Left lobe of liver (tissue), 2 donors: ENCODE data around the gene MBD4. TPM values are rescaled to one million over a fixed set of nuclear protein-coding genes. Genes with fewer than 3 reads are reported as not detected.
A peak's percentile ranks its signal among the peaks of the same experiment; 100 is the strongest.
"Not testable (repeated sequence)": the region's sequence is repeated elsewhere in the genome, so short reads cannot be mapped to it uniquely, and the experiment has no call there.

ENCODE experiments used
- ATAC-seq: fragments of 200-7000 bp; cut with Tn5 transposase; one replicate; pipeline ENCODE4 v1.9.1; 2020; ENCODE audit warnings: mild to moderate bottlenecking, moderate library complexity
- DNase-seq: peaks from one replicate; pipeline ENCODE4 v3.0.0-alpha.2; 2020; ENCODE audit warnings: low spot score
- total RNA-seq: library from RNA; stranded (reverse); gene quantifications from one replicate; pipeline ENCODE4 v1.2.1, GENCODE V29; 2021
- donor health status: DM: no; HTN: no; CAD: no; lungs with moderate emphysema.
- donor health status: DM: no; HTN: yes; CAD: no.

Gene MBD4
- total RNA-seq = 16.5 TPM

- DNase-seq (peak; percentile 99), ATAC-seq (peak; percentile 88)
Measured at GRCh38 chr3:129439817-129440617, at the start of gene MBD4, which contains the start of gene IFT122. TSS of gene MBD4 (minus strand) at chr3:129439948. CDS start at chr3:129439833, 115 bp downstream. TSS of gene IFT122 (plus strand) at chr3:129440224. CDS start at chr3:129440331, 107 bp downstream.

DNA sequence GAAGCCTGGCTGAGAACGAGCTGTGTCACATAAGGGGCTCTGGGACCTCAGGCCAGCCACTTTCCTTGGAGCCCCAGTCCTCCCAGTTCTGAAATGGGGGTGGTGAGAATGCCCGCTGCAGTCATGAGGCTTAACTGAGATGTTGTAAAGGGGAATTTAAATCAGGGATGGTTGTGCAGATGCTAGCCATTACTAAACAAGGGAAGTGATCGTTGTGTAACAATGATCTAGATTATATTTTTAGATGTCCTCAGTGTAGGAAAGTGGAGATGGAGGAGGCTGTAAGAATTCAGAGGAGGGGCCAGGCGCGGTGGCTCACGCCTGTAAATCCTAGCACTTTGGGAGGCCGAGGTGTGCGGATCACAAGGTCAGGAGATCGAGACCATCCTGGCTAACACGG, 49.5 kb upstream of the MBD4 start:
- ATAC-seq = not testable (repeated sequence)

DNA sequence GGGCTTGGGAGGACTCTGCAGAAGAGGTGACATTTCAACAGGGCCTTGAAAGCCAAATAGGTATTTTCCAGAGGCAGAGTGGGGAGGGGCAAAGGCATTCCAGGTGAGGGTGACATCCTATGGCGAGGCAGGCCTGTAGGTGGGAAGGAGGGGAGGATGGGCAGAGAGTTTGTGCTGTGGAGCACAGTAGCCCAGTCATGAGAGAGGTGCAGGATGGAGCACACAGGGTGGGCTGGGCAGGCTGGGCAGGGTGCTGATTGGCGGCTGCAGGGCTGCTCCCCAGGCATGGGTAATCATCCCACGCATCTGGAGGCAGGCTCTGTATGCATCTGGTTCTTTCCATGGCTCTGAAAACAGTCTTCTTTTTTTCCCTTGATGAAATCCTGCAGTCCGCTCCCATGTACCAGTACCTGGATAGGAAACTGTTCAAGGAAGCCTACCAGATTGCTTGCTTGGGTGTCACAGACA, 48.2 kb upstream of the MBD4 start:
- not testable (repeated sequence) for ATAC-seq, DNase-seq

More for the DNA sequence above, 49.5 kb upstream of the MBD4 start:
- not testable (repeated sequence) for DNase-seq

DNA sequence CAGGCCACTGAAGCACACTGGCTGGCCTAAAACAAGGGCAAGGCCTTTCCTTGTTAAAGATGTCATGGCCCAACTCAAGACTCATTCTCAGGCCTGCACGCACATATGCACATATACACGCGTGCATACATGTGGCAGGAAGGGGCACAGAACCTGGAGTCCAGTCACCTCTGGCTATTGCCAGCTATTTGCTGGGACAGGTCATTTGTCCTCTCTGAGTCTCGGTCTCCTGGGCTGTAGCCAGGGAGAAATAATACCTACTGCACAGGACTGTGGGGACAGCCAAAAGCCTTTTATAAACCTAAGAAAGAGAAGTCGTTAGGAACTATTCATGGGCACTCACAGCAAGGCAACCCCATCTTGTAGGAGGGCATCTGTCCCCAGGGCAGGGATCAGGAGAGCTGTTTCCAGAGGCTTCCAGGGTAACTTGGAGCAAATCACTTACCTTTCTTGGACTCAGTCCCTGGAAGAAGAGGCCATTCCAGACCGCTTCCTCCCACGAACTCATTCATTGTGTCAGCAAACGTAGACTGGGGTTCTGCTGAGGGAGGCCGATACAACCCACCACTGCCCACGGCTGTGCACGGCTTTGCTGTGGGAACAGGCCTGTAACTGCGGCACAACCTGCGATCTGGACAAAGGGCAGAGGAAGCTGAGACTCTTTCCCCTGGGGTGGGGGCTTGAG, 47.6 kb upstream of the MBD4 start:
- ATAC-seq = peak; percentile 29
- no peak for DNase-seq

DNA sequence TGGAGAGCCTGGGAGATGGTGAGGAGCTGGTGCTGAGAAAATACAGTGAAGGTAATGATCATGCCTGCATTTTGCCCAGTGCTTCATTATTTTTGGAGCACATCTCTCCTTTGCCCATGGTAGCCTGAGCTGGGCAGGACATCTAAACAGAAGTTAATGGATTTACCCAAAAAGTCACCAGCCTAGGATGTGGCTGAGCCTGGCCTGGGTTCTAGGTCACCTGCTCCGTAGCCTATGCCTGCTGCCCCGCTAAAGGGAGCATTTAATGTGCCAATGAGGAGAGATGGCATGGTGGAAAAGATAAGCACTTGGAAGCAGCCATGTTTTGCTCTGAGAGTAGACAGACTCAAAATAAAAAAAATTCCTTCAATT, 46.9 kb upstream of the MBD4 start:
- DNase-seq (no peak), ATAC-seq (no peak)

- ATAC-seq = peak; percentile 39
- DNase-seq = peak; percentile 67
Measured at GRCh38 chr3:129485721-129486663, 46.2 kb upstream of the MBD4 start.

DNA sequence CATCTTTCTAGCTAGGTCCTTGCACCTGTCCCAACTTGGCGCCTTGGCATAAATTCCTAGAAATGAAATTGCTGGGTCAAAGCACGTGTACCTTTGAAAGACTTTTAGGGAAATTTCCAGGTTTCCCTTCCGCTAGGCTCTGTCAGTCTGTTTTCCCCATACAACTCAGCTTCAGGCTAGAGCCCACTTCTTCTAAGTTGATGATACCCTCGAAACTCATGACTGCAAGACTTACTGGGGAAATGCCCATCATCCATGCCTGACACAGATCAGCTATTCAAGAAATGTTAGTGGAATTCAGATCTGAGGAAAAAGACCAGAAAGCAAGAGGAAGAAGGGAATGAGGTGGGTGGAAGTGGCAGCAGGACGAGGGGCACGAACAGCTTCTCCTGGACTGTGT, 45.4 kb upstream of the MBD4 start:
- not testable (repeated sequence) for ATAC-seq, DNase-seq

DNA sequence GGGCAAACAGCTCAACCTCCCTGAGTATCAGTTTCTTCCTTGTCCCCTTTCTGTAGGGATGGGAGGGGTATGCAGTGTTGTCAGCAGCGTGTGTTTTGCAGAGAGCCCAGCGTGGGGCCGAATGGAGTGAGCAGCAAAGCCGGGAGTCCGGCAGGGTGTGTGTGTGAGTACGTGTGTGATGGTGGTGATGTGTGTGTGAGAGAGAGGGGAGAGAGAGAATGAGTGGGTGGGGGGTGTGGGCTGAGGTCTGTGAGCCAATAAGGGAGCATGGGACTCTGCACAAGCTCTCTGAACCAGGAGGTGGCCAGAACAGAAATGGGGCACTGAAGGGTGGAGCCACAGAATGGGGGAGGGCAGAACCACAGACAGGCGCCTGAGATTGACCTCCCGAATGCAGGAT, 44.1 kb upstream of the MBD4 start:
- ATAC-seq (no peak), DNase-seq (no peak)

GRCh38 chr3:129482721-129483120, 43.0 kb upstream of the MBD4 start:
- DNase-seq (no peak), ATAC-seq (no peak)

DNA sequence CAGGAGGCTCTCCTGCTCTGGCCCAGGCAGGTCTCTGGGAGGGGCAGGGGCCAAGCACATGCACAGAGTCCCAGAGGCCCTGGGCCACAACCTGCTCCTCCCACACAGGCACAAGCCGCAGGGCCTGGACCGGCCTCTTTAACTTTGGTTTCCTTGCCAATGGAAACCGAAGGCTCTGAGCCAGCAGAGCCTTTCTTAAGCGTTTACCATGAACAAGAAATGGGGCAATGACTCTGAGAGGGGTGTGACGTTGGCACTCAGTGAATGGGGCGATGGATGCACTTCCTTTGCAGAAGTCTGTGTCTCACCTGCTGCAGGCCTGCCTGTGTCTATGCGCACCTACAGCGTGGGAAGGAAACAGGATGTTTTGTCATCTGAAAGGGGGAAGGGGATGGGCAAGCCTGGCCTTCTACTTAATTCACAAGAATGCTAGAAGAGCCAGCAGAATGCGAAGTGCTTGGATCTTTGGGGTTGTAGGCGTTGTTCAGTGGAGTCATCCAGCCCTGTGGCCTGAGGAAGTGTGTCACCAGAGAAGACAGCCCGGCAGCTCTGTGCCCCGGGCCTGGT, 42.1 kb upstream of the MBD4 start:
- DNase-seq (no peak), ATAC-seq (peak; percentile 23)

DNA sequence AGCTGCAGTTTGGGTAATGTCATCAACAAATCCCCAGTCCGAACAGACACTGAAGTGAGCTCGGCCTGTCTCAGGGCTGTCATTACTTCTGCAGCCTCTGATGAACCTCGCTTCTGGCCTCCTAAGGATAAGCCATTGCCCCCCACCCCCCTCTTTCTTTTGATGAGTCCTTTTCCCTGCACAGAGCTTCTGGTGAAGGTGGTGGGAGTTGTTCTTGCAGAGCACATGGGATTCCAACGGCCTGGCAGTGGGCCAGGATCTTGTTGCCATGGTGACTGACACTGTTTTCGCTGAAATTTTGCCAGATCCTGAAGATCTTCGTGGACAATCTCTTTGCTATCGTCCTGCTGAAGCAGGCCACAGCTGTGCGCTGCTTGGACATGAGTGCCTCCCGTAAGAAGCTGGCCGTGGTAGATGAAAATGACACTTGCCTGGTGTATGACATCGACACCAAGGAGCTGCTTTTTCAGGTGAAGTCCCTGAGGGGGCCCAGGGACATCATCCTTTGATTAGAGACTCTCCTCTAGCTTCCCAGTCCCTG, 41.5 kb upstream of the MBD4 start:
- DNase-seq, ATAC-seq: not testable (repeated sequence)

DNA sequence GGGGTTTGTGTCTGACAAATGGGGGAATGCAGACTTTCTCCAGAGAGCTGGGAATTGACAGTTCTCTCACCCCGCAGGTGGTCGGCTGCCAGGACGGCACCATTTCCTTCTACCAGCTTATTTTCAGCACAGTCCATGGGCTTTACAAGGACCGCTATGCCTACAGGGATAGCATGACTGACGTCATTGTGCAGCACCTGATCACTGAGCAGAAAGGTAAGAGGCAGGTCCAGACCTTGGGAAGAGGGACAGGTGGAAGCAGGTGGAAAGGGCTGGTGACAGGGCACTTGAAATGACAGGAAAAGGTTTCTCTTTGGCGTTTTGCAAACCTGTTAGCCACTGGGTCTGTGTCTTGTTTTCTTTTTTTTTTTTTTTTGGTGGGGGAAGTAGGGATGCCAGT, 36.8 kb upstream of the MBD4 start:
- DNase-seq = no peak
- no peak for ATAC-seq

DNA sequence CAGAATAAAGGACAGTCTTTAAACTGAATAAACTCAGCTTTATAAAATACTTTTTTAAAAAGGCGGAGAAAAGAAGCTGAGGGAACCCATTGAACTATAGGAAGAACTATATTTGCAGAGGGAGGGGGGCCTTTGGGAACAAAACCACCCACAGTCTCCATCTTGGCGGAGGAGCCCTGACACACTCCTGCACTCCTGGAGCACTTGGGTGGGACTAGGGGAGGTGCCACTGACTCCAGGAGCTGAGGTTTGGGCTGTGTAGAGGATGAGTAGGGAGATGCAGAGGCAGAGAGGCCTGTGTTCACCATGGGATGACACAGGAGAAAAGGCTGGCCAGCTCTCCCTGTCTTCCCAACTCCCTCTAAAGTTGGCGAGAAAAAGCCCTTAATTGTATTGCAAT, 36.1 kb upstream of the MBD4 start:
- no peak for DNase-seq
- no peak for ATAC-seq

DNA sequence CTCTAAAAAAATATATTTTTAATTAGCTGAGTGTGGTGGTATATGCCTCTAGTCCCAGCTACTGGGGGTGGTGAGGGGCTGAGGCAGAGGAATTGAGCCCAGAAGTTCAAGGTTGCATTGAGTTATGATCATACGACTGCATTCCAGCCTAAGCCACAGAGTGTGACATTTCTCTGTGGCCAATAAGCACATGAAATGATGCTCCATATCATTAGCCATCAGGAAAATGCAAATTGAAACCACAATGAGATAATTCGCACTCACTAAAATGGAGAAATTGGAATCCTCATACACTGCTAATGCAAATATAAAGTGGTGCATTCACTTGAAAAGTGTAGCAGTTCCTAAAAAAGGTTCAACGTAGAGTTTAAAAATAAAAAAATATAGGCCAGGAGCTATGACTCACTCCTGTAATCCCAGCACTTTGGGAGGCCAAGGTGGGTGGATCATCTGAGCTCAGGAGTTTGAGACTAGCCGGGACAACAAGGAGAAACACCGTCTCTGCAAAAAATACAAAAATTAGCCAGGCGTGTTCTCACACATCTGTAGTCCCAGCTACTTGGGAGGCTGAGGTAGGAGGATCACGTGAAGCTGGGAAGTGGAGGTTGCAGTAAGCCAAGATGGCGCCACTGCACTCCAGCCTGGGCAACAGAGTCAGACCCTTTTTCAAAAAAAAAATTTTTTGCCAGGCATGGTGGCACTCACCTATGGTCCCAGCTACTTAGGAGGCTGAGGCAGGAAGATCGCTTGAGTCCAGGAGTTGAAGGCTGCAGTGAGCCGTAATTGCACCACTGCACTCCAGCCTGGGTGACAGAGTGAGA, 35.4 kb upstream of the MBD4 start:
- DNase-seq (no peak), ATAC-seq (no peak)

GRCh38 chr3:129473769-129474152, 34.0 kb upstream of the MBD4 start:
- DNase-seq = no peak
- ATAC-seq = peak; percentile 12

DNA sequence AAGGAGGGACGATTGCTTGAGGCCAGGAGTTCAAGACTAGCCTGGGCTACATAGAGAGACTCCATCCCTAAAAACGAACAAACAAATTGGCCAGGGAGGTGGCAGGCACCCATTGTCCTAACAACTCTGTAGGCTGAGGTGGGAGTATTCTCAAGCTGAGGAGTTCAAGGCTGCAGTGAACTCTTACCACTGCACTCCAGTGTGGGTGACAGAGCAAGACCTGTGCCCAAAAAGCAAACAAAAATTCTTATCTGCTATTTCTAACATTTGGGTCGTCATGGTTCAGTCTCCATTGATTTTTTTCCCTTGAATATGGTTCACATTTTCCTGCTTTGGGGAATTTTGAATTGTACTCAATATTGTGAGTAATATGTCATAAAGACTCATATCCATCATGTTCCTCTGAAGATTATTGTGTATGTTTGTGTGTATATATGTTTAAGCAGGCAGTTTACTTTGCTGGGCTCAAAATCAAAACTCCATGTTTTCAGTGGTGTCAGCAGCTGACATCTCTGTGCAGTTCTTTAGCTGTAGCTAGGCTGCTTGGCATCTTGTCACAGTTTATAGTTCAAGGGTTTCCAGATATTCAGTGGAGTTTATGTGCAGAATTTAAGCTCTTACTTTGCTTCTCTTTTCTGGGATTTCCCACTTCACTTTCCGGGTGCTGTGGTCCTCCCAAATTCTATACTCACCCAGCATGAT, 33.5 kb upstream of the MBD4 start:
- ATAC-seq (peak; percentile 80), DNase-seq (no peak)

DNA sequence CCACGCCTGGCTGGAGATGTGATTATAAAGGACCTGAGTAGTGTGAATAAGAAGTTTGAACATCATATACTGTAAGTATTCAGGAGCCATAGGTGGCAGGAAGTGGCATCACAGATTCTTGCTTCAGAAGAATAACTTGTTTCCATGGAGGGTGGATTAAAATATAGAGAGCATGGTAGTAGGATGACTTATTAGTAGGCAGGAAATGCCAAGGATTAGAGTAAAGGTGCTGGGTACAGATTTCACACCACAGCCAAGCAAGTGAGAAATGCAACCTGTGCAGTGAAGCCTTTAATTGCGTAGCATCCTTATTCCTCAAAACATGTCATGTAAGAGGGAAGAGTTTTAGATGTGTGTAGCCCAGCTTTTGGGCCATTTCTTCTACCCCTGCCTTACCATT, 31.1 kb upstream of the MBD4 start:
- DNase-seq (no peak), ATAC-seq (no peak)

DNA sequence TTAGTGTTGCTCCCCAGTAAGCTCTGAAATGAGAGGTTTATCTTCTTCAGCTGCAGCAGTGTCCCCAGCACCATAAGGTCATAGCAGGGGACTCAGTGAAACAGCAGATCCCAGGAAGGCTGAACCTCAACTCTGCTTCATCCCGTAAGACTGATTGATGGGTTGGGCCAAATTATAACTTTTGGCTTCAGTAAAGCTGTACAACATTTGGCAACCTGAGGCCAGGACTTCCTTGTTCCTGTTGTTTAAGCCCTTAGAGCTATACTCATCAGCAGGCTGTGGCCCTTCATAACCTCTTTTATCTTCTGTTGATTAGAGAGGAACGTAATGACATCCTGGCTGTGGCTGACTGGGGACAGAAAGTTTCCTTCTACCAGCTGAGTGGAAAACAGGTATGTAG, 29.3 kb upstream of the MBD4 start:
- ATAC-seq = peak; percentile 37
- DNase-seq = no peak

DNA sequence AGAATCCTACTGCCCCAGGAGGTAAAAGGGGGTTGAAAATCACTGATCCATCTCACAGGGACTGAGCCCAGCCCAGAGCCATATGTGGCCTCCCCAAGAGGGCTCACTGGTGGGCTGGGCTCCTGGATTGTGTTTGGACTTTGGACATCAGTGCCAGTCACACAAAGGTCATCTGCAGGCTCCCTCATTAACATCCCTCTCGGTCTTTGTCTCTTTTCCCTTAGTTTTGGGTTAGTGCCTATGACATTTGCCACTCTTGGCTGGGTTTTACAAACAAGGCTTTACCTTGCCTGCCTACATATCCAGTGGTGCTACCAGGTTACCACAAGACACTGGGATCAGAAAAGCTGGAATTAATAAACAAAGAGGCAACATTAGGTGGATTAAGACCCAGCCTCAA, 28.2 kb upstream of the MBD4 start:
- DNase-seq (peak; percentile 77), ATAC-seq (peak; percentile 90)
